Pulmonary artery endothelial cell (primary cell): ENCODE data around the gene ESF1. TPM values are rescaled to one million over a fixed set of nuclear protein-coding genes. Genes with fewer than 3 reads are reported as not detected.

Experiments
- DNase-seq: peaks from one replicate; pipeline ENCODE4 v3.0.0-alpha.2; 2011; ENCODE audit warnings: low read depth, low spot score
- total RNA-seq: library from RNA; depleted of rRNA; stranded (reverse); fragments of >200 nt; gene quantifications from 2 replicates; pipeline ENCODE4 v1.2.3, GENCODE V29; 2014

Gene ESF1
- total RNA-seq, 1 donor from 2014 or later = 13.9 TPM

GRCh38 chr20:13681248-13682125 is 103.2 kb downstream of the ESF1 start:
- no peak for DNase-seq

- DNase-seq = no peak
These were observed 105.8 kb downstream of the ESF1 start for GRCh38 chr20:13678944-13679343.

DNA sequence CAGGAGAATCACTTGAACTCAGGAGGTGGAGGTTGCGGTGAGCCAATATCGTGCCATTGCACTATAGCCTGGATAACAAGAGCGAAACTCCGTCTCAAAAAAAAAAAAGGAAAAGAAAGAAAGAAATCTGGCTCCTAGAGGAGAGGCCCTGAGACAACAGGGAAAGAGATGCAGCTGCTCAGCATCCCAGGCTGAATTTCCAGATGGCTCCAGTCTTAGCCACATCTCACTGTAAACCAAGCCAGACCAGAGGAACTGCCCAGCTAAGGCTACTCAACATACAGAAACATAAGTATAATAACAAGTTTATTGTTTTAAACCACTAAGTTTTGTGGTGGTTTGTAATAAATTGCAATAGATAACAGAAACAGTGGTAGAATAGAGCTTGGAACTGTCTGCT is 107.5 kb downstream of the ESF1 start:
- DNase-seq = no peak

DNA sequence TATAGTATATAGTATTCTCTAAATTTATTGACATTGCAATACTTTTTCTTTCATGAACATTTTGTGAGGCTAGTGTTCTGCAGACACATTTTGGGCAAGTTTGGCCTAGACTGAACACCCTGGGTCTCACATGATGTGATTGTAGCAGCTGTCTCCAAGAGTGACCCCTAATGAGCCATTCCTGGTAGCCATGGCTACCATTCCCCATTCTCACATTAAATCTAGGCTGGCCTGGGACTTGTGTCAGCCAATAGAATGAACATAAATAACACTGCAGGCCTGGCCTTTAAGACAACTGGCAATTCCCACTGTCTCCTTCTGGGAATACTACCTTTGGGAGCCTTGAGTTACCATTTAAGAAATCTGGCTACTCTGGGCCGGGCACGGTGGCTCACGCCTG is 108.0 kb downstream of the ESF1 start:
- DNase-seq = no peak

DNA sequence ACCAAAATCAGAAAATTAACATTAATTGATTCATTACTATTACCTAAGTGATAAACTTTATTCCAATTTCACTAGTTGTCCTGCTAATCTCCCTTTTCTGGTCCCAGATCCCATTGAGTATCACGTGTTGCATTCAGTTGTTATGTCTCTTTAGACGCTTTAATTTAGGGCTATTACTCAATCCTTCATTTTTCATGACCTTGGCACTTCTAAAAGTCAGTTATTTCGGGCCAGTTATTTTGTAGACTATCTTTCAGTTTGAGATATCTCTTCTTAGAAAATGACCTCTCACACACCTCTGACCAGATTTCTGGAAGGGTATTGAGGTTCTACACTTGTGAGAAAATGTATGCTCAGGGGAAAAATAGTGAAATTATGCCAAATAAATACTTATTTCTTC is 112.0 kb downstream of the ESF1 start:
- no peak for DNase-seq

DNA sequence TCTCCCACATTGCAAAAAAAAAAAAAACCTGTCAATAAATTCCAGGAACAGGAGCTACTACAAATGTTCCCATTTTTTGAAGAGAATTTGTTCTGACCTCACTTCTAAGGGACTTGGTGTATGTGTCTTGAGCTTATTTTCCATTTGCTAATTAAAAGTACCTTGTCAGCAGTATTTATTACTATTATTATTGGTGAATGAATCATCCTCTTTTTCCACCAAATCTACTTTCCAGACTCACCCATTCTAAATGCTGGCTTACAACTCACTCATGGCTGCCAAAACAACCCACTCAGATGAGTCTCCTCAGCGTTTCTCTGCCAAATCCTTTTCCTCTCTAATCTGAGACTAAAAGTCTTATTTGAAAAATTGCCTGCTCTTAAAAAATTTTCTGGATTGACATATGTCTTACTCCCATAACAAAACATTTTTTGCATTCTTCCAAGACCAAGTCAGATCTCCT is 112.8 kb downstream of the ESF1 start:
- no peak for DNase-seq

DNA sequence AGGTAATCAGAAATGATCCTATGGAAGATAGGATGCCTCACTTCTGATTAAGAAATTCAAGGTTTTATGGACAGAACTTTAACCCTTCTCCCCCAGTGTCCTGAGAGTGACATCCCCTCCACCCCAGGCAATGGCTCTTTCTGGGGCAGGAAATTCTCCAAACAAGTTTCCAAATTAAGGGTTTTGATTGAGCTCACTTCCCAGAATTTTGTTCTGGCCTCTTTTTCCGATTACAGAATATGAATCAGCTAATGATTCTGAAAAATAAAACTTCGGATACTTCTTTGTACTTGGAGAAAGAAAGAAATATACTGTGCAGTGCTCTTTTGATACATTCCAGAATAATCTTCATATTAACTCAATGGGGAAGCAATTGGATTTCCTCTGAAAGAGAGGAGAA is 113.2 kb downstream of the ESF1 start:
- no peak for DNase-seq

DNA sequence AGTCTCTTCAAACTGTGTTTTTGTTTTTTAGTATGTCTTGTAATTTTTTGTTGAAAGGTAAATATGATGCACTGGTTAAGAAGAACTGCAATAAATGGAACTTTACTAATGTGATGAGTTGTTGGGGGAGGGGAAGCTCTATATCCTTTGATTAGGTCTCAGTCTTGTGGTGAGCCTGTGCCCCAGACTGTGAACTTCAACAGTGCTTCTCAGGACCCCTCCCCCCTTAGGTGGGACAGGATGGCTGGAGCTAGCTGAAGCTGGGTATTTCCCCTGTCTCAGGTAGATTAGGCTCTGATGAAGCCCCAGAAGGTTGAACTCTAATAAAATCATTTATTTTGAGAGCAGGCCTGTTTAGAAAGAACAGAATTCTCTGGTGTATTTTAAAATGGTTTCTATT is 114.6 kb downstream of the ESF1 start:
- DNase-seq = no peak

DNA sequence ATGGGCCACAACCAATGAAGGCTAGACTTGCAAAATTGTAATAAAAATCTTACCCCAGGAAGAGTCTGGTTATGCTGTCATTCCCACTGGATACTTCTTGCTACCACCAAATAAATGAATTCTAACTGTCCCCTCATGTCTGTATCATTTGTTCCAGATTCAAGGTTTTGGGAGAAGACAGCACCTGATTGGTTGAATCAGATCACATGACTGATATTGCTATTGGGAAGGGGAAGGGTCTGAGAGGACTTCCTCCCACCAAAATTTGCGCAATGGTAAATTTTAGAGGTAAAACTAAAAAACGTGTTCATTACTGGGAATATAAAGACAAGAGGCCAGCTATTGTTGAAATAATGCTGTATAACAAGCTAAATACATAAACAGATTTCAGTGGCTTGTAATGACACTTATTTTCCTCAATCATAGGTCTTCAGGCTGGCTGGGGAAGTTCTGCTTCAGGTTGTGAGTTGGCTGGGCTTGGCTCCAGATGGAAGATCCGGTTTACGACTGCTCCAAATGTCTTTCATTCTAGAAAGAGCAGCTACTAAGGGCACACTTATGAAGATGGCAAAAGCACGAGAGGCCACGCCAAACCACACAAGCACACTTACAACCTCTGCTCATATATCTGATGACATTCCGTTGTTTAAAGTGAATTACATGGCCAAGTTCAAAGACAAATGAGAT is 118.9 kb downstream of the ESF1 start:
- DNase-seq = no peak

Other genes with a start within 250 kb of the ESF1 start
- 8.9 and 9.2 TPM in 2 replicates for gene TASP1, start 146.0 kb downstream of the ESF1 start, total RNA-seq
- 15.6 and 22.9 TPM in 2 replicates for gene NDUFAF5, start 109 bp upstream of the ESF1 start, total RNA-seq
- gene SEL1L2, start 205.7 kb upstream of the ESF1 start, total RNA-seq = not detected in 2 replicates
- gene MACROD2, start 210.6 kb upstream of the ESF1 start, total RNA-seq = 0.46 and 0.95 TPM in 2 replicates